Measurements from ENCODE around the gene TMEM245.

GRCh38 chr9:109002141-109002540 lies 117.6 kb downstream of the TMEM245 start:
- no peak for TF ChIP-seq CTCF (IDR thresholded peaks at IDR 0.05; ENCODE audit: low read depth, low read length, poor library complexity, severe bottlenecking)
- no peak for TF ChIP-seq EZH2phosphoT487 (IDR thresholded peaks at IDR 0.05; ENCODE audit: borderline replicate concordance, low read length)

All from DOHH2 (cell line).